PFSK-1 (cell line): ENCODE data around the gene TBC1D32.

Experiments used
- FOXP2 ChIP-seq: optimal IDR thresholded peaks from 2 replicates; pipeline ENCODE3; 2011; ENCODE audit warnings: borderline replicate concordance, control low read depth, inconsistent platforms; ENCODE audit not compliant: insufficient read depth; ENCODE audit errors: extremely low read length, extremely low read depth
- POLR2AphosphoS5 ChIP-seq: IDR thresholded peaks from 2 replicates; pipeline ENCODE4 v1.6.1; 2012; ENCODE audit warnings: low read depth, mild to moderate bottlenecking, control low read depth, low read length, moderate library complexity
- SIN3A ChIP-seq: IDR thresholded peaks from 2 replicates; pipeline ENCODE4 v1.6.1; 2012; ENCODE audit warnings: mild to moderate bottlenecking, low read length, moderate library complexity, borderline replicate concordance; ENCODE audit not compliant: insufficient read depth
- TAF1 ChIP-seq: IDR thresholded peaks from 2 replicates; pipeline ENCODE4 v1.6.1; 2012; ENCODE audit warnings: low read length, control low read depth, borderline replicate concordance; ENCODE audit not compliant: insufficient read depth
- TF ChIP-seq, protein P1 (sequence below), 2 experiments: IDR thresholded peaks; 2 replicates each; pipeline versions ENCODE4 v1.6.1 to v1.8.0; 2011 to 2012; ENCODE audit warnings: low read depth in 2 of 2, low read length in 2 of 2, control low read depth in 1 of 2, inconsistent platforms in 1 of 2, mild to moderate bottlenecking in 1 of 2, moderate library complexity in 1 of 2; ENCODE audit not compliant: insufficient read depth in 1 of 2

TBC1D32 gene

GRCh38 chr6:121090492-121090891, 243.8 kb downstream of the TBC1D32 start:
- TF ChIP-seq SIN3A = no peak
- TF ChIP-seq TAF1 = no peak
- TF ChIP-seq, protein P1, sequence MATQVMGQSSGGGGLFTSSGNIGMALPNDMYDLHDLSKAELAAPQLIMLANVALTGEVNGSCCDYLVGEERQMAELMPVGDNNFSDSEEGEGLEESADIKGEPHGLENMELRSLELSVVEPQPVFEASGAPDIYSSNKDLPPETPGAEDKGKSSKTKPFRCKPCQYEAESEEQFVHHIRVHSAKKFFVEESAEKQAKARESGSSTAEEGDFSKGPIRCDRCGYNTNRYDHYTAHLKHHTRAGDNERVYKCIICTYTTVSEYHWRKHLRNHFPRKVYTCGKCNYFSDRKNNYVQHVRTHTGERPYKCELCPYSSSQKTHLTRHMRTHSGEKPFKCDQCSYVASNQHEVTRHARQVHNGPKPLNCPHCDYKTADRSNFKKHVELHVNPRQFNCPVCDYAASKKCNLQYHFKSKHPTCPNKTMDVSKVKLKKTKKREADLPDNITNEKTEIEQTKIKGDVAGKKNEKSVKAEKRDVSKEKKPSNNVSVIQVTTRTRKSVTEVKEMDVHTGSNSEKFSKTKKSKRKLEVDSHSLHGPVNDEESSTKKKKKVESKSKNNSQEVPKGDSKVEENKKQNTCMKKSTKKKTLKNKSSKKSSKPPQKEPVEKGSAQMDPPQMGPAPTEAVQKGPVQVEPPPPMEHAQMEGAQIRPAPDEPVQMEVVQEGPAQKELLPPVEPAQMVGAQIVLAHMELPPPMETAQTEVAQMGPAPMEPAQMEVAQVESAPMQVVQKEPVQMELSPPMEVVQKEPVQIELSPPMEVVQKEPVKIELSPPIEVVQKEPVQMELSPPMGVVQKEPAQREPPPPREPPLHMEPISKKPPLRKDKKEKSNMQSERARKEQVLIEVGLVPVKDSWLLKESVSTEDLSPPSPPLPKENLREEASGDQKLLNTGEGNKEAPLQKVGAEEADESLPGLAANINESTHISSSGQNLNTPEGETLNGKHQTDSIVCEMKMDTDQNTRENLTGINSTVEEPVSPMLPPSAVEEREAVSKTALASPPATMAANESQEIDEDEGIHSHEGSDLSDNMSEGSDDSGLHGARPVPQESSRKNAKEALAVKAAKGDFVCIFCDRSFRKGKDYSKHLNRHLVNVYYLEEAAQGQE (IDR thresholded peaks at IDR 0.05; ENCODE audit: insufficient read depth in 1 of 2, low read depth in 2 of 2, low read length in 2 of 2) = no peak
- TF ChIP-seq FOXP2 = no peak
- TF ChIP-seq POLR2AphosphoS5 = no peak

GRCh38 chr6:121086876-121087275, 247.4 kb downstream of the TBC1D32 start:
- TF ChIP-seq, protein P1 (IDR thresholded peaks at IDR 0.05; ENCODE audit: insufficient read depth in 1 of 2, low read depth in 2 of 2, low read length in 2 of 2) = no peak
- TF ChIP-seq FOXP2 (no peak), TAF1 (no peak), POLR2AphosphoS5 (no peak), SIN3A (no peak)

GRCh38 chr6:121076119-121076518, 258.2 kb downstream of the TBC1D32 start:
- TF ChIP-seq SIN3A (no peak), TAF1 (no peak), POLR2AphosphoS5 (no peak), FOXP2 (no peak)
- TF ChIP-seq, protein P1 (IDR thresholded peaks at IDR 0.05; ENCODE audit: insufficient read depth in 1 of 2, low read depth in 2 of 2, low read length in 2 of 2) = no peak

DNA sequence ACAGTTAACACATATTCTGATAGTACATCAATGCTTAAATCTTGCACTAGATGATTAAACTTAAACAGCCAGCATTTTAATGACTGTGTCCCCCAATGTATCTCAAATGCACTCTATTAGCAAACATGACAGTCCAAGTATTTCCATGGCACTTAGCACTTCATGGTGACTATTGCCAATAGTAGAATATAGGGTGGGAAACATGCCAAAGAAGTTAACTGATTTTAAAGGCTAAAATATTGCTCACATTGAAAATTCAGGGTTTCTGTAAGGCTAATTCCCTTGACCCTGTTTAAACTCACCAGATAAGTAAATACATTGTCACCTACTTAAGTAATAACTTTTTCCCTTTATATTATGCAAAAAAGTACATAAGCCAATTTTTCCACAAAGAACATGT, 266.9 kb downstream of the TBC1D32 start:
- TF ChIP-seq FOXP2 (no peak), POLR2AphosphoS5 (no peak), TAF1 (no peak), SIN3A (no peak)
- TF ChIP-seq, protein P1 (IDR thresholded peaks at IDR 0.05; ENCODE audit: insufficient read depth in 1 of 2, low read depth in 2 of 2, low read length in 2 of 2) = no peak

- TF ChIP-seq TAF1 (no peak), POLR2AphosphoS5 (no peak), SIN3A (no peak), FOXP2 (no peak)
- TF ChIP-seq, protein P1 (IDR thresholded peaks at IDR 0.05; ENCODE audit: insufficient read depth in 1 of 2, low read depth in 2 of 2, low read length in 2 of 2) = no peak
These were observed 269.9 kb downstream of the TBC1D32 start for GRCh38 chr6:121064345-121064744.
